DOHH2 (cell line): ENCODE results near the gene MED27.

Experiments used
- H3F3A ChIP-seq: fragments of 200-600 bp; sonication (generic), shearing (Covaris generic); 2 replicates; pipeline ENCODE4 v1.6.0; 2016; ENCODE audit warnings: antibody characterized with exemption, mild to moderate bottlenecking; ENCODE audit not compliant: control insufficient read depth, insufficient read depth
- H3K27ac ChIP-seq: fragments of 200-600 bp; sonication (generic); 2 replicates; pipeline ENCODE4 v1.5.1; 2014; ENCODE audit warnings: low read depth, mild to moderate bottlenecking, low read length, moderate library complexity
- H3K27me3 ChIP-seq: fragments of 200-600 bp; sonication (generic); 2 replicates; pipeline ENCODE4 v1.6.1; 2014; ENCODE audit warnings: mild to moderate bottlenecking, low read length, mixed read lengths; ENCODE audit not compliant: control insufficient read depth
- H3K36me3 ChIP-seq: fragments of 200-600 bp; sonication (generic); 2 replicates; pipeline ENCODE4 v1.6.1; 2014; ENCODE audit warnings: mild to moderate bottlenecking, low read length, moderate library complexity, mixed read lengths; ENCODE audit not compliant: control insufficient read depth
- H3K4me1 ChIP-seq: fragments of 200-600 bp; sonication (generic); 2 replicates; pipeline ENCODE4 v1.6.1; 2014; ENCODE audit warnings: mild to moderate bottlenecking, low read length, mixed read lengths; ENCODE audit not compliant: control insufficient read depth
- H3K4me2 ChIP-seq: fragments of 200-600 bp; sonication (generic); 2 replicates; pipeline ENCODE4 v1.6.0; 2014; ENCODE audit warnings: mild to moderate bottlenecking, low read length, moderate library complexity
- H3K4me3 ChIP-seq: fragments of 200-600 bp; sonication (generic); 2 replicates; pipeline ENCODE4 v1.5.1; 2014; ENCODE audit warnings: mild to moderate bottlenecking, low read length, mixed read lengths
- H3K79me2 ChIP-seq: fragments of 200-600 bp; sonication (generic); 2 replicates; pipeline ENCODE4 v1.6.1; 2014; ENCODE audit warnings: mild to moderate bottlenecking, low read length, mixed read lengths; ENCODE audit not compliant: control insufficient read depth
- H3K9me2 ChIP-seq: fragments of 200-600 bp; sonication (generic); replicated peaks from 2 replicates; pipeline ENCODE4 v1.6.1; 2014; ENCODE audit warnings: mild to moderate bottlenecking, low read length, mixed read lengths; ENCODE audit not compliant: control insufficient read depth
- H3K9me3 ChIP-seq: fragments of 200-600 bp; sonication (generic); 2 replicates; pipeline ENCODE4 v1.6.1; 2014; ENCODE audit warnings: antibody characterized with exemption, low read length, mixed read lengths; ENCODE audit not compliant: control insufficient read depth, insufficient read depth
- H4K20me1 ChIP-seq: fragments of 200-600 bp; sonication (generic); 2 replicates; pipeline ENCODE4 v1.6.0; 2014; ENCODE audit warnings: low read depth, mild to moderate bottlenecking, antibody characterized with exemption, low read length, moderate library complexity; ENCODE audit not compliant: control insufficient read depth, insufficient read depth
- CTCF ChIP-seq: fragments of 200-600 bp; sonication (generic); IDR thresholded peaks from one replicate; pipeline ENCODE4 v1.5.1; 2014; ENCODE audit warnings: antibody characterized with exemption, mild to moderate bottlenecking, low read depth, low read length; ENCODE audit not compliant: poor library complexity, severe bottlenecking
- EZH2phosphoT487 ChIP-seq: fragments of 200-600 bp; sonication (generic); IDR thresholded peaks from 2 replicates; pipeline ENCODE4 v1.6.1; 2017; ENCODE audit warnings: borderline replicate concordance, mild to moderate bottlenecking, antibody characterized with exemption, low read length, moderate library complexity, mixed read lengths

Gene MED27

DNA sequence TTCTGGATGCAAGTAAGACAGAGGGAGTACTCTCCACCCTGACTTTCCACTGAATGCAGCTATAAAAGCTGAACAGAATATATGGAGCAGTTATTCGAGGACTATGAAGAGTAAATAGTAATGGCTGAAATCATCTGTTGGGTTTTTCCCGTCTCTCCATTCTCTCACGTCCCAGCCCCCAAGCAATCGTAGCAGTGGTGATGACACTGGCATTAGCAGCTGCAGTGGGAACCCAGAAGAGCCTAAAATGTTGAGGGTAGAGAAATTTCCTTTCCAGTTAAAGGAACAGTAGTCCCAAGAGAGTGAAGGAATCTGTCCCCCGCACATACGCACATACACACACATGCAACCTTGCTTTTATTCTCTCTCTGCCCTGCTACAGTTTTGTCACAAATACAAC is 33.2 kb downstream of the MED27 start:
- no peak overlapping the region for H3K4me3 ChIP-seq
- no peaks in the 10 kb centered on the region for H3K9me2 ChIP-seq
- TF ChIP-seq EZH2phosphoT487 (no peak), CTCF (no peak)
- H3K27me3 ChIP-seq = no peaks in the 10 kb centered on the region
- peaks cover 6% of the 10 kb centered on the region for H4K20me1 ChIP-seq
- no peaks in the 10 kb centered on the region for H3K4me1 ChIP-seq
- no peak overlapping the region for H3K27ac ChIP-seq
- H3K79me2 ChIP-seq = peaks cover 54% of the 10 kb centered on the region
- H3K4me2 ChIP-seq = no peak overlapping the region
- no peaks in the 10 kb centered on the region for H3K36me3 ChIP-seq
- H3F3A ChIP-seq = no peaks in the 10 kb centered on the region
- no peaks in the 10 kb centered on the region for H3K9me3 ChIP-seq

- no peaks in the 10 kb centered on the region for H3F3A ChIP-seq
- no peak overlapping the region for H3K27ac ChIP-seq
- peaks cover 10% of the 10 kb centered on the region for H4K20me1 ChIP-seq
- no peaks in the 10 kb centered on the region for H3K36me3 ChIP-seq
- H3K4me3 ChIP-seq = no peak overlapping the region
- H3K4me2 ChIP-seq = no peak overlapping the region
- H3K27me3 ChIP-seq = no peaks in the 10 kb centered on the region
- H3K4me1 ChIP-seq = no peaks in the 10 kb centered on the region
- no peak for TF ChIP-seq CTCF
- no peak for TF ChIP-seq EZH2phosphoT487
- H3K9me2 ChIP-seq = no peaks in the 10 kb centered on the region
- H3K79me2 ChIP-seq = peaks cover 38% of the 10 kb centered on the region
- no peaks in the 10 kb centered on the region for H3K9me3 ChIP-seq
Observed at GRCh38 chr9:132044176-132044875, 35.3 kb downstream of the MED27 start.

DNA sequence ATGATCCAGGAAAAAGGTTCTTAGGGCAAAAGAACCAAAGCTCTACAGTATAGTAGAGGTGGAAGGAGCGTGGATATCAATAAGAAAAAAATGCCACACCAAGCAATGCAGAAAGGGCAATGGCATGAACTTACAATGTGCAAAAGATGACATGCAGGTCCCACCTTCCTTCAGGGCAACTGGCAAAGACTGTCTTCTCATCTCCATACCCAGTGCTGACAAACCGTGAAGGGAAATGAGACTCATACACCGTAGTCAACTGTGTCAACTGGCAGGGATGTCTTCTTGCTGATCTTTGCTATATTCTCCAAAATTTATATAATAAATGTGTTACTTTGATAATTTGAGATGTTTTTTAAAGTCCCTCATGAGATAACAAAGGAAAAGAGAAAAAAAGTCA is 36.0 kb downstream of the MED27 start:
- Histone ChIP-seq H3K27me3 (no peaks in the 10 kb centered on the region), H3K9me2 (no peaks in the 10 kb centered on the region), H3K9me3 (no peaks in the 10 kb centered on the region), H3K4me1 (no peaks in the 10 kb centered on the region), H3K4me2 (no peak overlapping the region), H3K79me2 (peaks cover 32% of the 10 kb centered on the region), H3K4me3 (no peak overlapping the region), H3K36me3 (no peaks in the 10 kb centered on the region), H4K20me1 (peaks cover 12% of the 10 kb centered on the region), H3F3A (no peaks in the 10 kb centered on the region), H3K27ac (no peak overlapping the region)
- TF ChIP-seq CTCF = no peak
- no peak for TF ChIP-seq EZH2phosphoT487
